Endothelial cell of umbilical vein (primary cell): ENCODE measurements around the gene TAF11L4.

Source experiments
- EZH2 ChIP-seq: IDR thresholded peaks from 2 replicates; pipeline ENCODE4 v1.6.1; 2012; ENCODE audit warnings: borderline replicate concordance, low read depth, mild to moderate bottlenecking, moderate library complexity, low read length, inconsistent platforms; ENCODE audit not compliant: severe bottlenecking
- FOS ChIP-seq: IDR thresholded peaks from 2 replicates; pipeline ENCODE4 v1.6.1; 2011; ENCODE audit warnings: mild to moderate bottlenecking, low read length, moderate library complexity, borderline replicate concordance; ENCODE audit not compliant: insufficient read depth
- JUN ChIP-seq: IDR thresholded peaks from 2 replicates; pipeline ENCODE4 v1.6.1; 2011; ENCODE audit warnings: borderline replicate concordance, low read depth; ENCODE audit not compliant: insufficient read length, insufficient read depth
- MYC ChIP-seq: IDR thresholded peaks from one replicate; pipeline ENCODE4 v1.6.1; 2011; ENCODE audit warnings: mild to moderate bottlenecking, low read depth, low read length
- POLR2A ChIP-seq: IDR thresholded peaks from 2 replicates; pipeline ENCODE4 v1.6.1; 2012; ENCODE audit warnings: low read depth, mild to moderate bottlenecking, control low read depth, low read length
- POLR2AphosphoS5 ChIP-seq: IDR thresholded peaks from 2 replicates; pipeline ENCODE4 v1.6.1; 2012; ENCODE audit warnings: low read depth, mild to moderate bottlenecking, control low read depth, low read length, moderate library complexity; ENCODE audit not compliant: insufficient read depth
- TF ChIP-seq, protein P1 (sequence below), 2 donors: IDR thresholded peaks; 1 replicate in 1 of 2; 2 replicates in 1 of 2; pipeline ENCODE4 v1.5.1; 2011; ENCODE audit warnings: low read length in 2 of 2, mild to moderate bottlenecking in 2 of 2, moderate library complexity in 2 of 2, control low read depth in 1 of 2, inconsistent platforms in 1 of 2, low read depth in 1 of 2; ENCODE audit not compliant: insufficient read depth in 1 of 2; ENCODE audit errors: extremely low read depth in 1 of 2
- TF ChIP-seq, protein P2 (sequence below): IDR thresholded peaks from 2 replicates; pipeline ENCODE4 v1.6.1; 2011; ENCODE audit not compliant: insufficient read depth, insufficient read length

DNA sequence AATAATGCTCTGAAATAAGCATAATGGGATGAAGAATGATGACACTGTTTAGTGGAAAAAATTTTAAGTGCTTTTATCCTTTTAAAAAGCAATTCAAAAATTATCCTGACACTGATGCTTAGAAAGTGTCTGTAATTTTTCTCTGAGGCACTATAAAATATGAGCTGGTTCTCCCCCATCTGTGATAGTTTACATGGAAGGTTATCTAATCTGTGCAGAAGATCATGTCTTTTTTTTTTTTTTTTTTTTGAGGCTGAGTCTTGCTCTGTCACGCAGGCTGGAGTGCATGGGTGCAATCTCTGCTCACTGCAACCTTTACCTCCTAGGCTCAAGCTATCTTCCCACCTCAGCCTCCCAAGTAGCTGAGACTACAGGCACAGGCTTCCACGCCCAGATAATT lies 38.8 kb upstream of the TAF11L4 start:
- no peak for TF ChIP-seq POLR2A
- TF ChIP-seq, protein P1, sequence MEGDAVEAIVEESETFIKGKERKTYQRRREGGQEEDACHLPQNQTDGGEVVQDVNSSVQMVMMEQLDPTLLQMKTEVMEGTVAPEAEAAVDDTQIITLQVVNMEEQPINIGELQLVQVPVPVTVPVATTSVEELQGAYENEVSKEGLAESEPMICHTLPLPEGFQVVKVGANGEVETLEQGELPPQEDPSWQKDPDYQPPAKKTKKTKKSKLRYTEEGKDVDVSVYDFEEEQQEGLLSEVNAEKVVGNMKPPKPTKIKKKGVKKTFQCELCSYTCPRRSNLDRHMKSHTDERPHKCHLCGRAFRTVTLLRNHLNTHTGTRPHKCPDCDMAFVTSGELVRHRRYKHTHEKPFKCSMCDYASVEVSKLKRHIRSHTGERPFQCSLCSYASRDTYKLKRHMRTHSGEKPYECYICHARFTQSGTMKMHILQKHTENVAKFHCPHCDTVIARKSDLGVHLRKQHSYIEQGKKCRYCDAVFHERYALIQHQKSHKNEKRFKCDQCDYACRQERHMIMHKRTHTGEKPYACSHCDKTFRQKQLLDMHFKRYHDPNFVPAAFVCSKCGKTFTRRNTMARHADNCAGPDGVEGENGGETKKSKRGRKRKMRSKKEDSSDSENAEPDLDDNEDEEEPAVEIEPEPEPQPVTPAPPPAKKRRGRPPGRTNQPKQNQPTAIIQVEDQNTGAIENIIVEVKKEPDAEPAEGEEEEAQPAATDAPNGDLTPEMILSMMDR (IDR thresholded peaks at IDR 0.05; ENCODE audit: extremely low read depth in 1 of 2, insufficient read depth in 1 of 2, low read depth in 1 of 2, low read length in 2 of 2), result no peak
- TF ChIP-seq EZH2, result no peak
- no peak for TF ChIP-seq POLR2AphosphoS5
- no peak for TF ChIP-seq JUN
- TF ChIP-seq FOS, result no peak
- no peak for TF ChIP-seq MYC
- TF ChIP-seq, protein P2, sequence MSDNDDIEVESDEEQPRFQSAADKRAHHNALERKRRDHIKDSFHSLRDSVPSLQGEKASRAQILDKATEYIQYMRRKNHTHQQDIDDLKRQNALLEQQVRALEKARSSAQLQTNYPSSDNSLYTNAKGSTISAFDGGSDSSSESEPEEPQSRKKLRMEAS, result no peak
